Measurements from ENCODE around the gene CLEC7A.

CLEC7A gene

GRCh38 chr12:10067264-10067663 lies 62.7 kb downstream of the CLEC7A start:
- H3K27me3 ChIP-seq (ENCODE audit: low read length): no peaks in the 10 kb centered on the region
- no peak overlapping the region for H3K4me3 ChIP-seq (ENCODE audit: insufficient read depth, low read length, poor library complexity, severe bottlenecking)
- no peak overlapping the region for H3K27ac ChIP-seq (ENCODE audit: low read depth, low read length)
- H2AFZ ChIP-seq (ENCODE audit: low read depth, low read length, severe bottlenecking): no peak overlapping the region
- H3F3A ChIP-seq (ENCODE audit: insufficient read depth): no peaks in the 10 kb centered on the region
- H3K9me2 ChIP-seq (replicated peaks; ENCODE audit: insufficient read depth, low read length): no peaks in the 10 kb centered on the region
- H4K20me1 ChIP-seq (ENCODE audit: low read depth, low read length): no peaks in the 10 kb centered on the region
- TF ChIP-seq EZH2phosphoT487 (conservative IDR thresholded peaks at IDR 0.05; ENCODE audit: low read length) (no peak), CTCF (IDR thresholded peaks at IDR 0.05; ENCODE audit: insufficient read depth, low read length, poor library complexity, severe bottlenecking) (no peak)
- H3K4me2 ChIP-seq (ENCODE audit: low read depth, low read length, poor library complexity, severe bottlenecking): no peak overlapping the region
- no peaks in the 10 kb centered on the region for H3K36me3 ChIP-seq (ENCODE audit: low read length)
- H3K9ac ChIP-seq (ENCODE audit: low read length): no peak overlapping the region
- H3K9me3 ChIP-seq (ENCODE audit: insufficient read depth, low read length): no peaks in the 10 kb centered on the region
- H3K79me2 ChIP-seq (ENCODE audit: insufficient read depth, low read length): no peaks in the 10 kb centered on the region

Data from SU-DHL-6 (cell line).